ENCODE results near the gene BICRA. TPM values are rescaled to one million over a fixed set of nuclear protein-coding genes. Genes with fewer than 3 reads are reported as not detected.

The BICRA gene
- total and polyA plus RNA-seq, 2 of the 8 experiments (the other 6 are each of a cell fraction or from before 2014, with no cell fraction given), result 1.5 to 29.2 TPM

DNA sequence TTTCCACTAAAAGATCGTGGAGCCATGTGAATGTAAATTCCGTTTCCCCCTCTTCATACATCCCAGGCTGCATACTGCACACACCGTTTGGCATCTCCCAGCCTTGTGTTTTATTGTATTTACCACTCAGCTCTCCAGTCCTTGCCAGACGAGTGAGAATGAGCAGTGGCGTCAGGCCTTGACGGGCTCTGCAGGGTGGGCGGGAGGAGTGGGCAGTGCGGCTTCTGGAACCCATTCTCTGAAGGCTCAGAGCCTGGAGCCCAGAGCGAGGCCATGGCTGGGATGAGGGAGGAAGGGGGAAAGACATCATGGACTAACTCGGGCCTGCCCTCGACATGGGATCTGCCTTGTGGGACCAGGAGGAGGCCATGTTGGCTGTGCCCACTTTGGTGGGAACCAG lies 25.1 kb downstream of the BICRA start:
- H2BK15ac ChIP-seq (ENCODE audit: low read length), result no peak overlapping the region
- no peak overlapping the region for H3K4me3 ChIP-seq (ENCODE audit: extremely low read depth in 1 of 4, insufficient read depth in 2 of 4, low read depth in 3 of 4, low read length in 4 of 4)
- H3K36me3 ChIP-seq (ENCODE audit: control insufficient read depth in 2 of 4, insufficient read depth in 4 of 4, low read length in 3 of 4), result no peaks in the 10 kb centered on the region
- ChIA-PET CTCF (ENCODE audit: partially characterized antibody) (interaction anchor here (0.9 to 2.4 kb wide), 2 partner anchors 10 to 21 kb away, joined by 4 to 8 read pairs; no protein-coding TSS in a partner anchor), POLR2A (ENCODE audit: partially characterized antibody) (interaction anchor here (1.6 kb wide), 1 partner anchor 8 kb away, joined by 4 read pairs; no protein-coding TSS in a partner anchor)
- no peaks in the 10 kb centered on the region for H3K27me3 ChIP-seq (replicated peaks in 1 of 4; ENCODE audit: control insufficient read depth in 3 of 4, extremely low read depth in 1 of 4, insufficient read depth in 3 of 4, low read length in 3 of 4)
- DNase-seq (ENCODE audit: low read depth in 1 of 2, low spot score in 2 of 2) (no peak), FAIRE-seq (no peak)
- H3K27ac ChIP-seq (ENCODE audit: low read depth, low read length), result no peak overlapping the region
- no peaks in the 10 kb centered on the region for H3K23me2 ChIP-seq (ENCODE audit: low read depth, low read length)
- no peak overlapping the region for H2AFZ ChIP-seq (ENCODE audit: low read length)
- H3K9ac ChIP-seq (replicated peaks in 1 of 4; ENCODE audit: extremely low read depth in 1 of 4, low read depth in 3 of 4, low read length in 3 of 4), result no peak overlapping the region
- H3K56ac ChIP-seq (replicated peaks; ENCODE audit: insufficient read length, low read depth, low read length), result no peak overlapping the region
- peaks cover 0 to 84% of the 10 kb centered on the region in 2 experiments; a peak in 3 of 4 replicates for H3K79me2 ChIP-seq (ENCODE audit: control insufficient read depth in 1 of 2, insufficient read depth in 2 of 2, low read length in 2 of 2)
- H3K23ac ChIP-seq (ENCODE audit: insufficient read length), result no peak overlapping the region
- peaks cover 16% of the 10 kb centered on the region for H3K79me1 ChIP-seq (ENCODE audit: low read depth, low read length)
- H4K5ac ChIP-seq (ENCODE audit: insufficient read length, low read depth, low read length), result no peak overlapping the region
- H4K8ac ChIP-seq (ENCODE audit: extremely low read depth, insufficient read depth, low read length), result no peak overlapping the region
- H3K14ac ChIP-seq (ENCODE audit: insufficient read length), result no peak overlapping the region
- no peak overlapping the region for H2BK120ac ChIP-seq (replicated peaks; ENCODE audit: low read depth, low read length)
- H4K20me1 ChIP-seq (replicated peaks in 1 of 2; ENCODE audit: control insufficient read depth in 1 of 2, insufficient read depth in 2 of 2, low read length in 2 of 2), result peaks cover 12 to 15% of the 10 kb centered on the region in 2 experiments
- no peak overlapping the region for H3K18ac ChIP-seq (ENCODE audit: extremely low read depth, low read length)
- no peaks in the 10 kb centered on the region for H3K9me3 ChIP-seq (ENCODE audit: insufficient read depth in 2 of 2, low read depth in 1 of 2, low read length in 1 of 2)
- H2BK20ac ChIP-seq (ENCODE audit: low read length), result no peak overlapping the region
- no peak overlapping the region for H3K4me2 ChIP-seq (ENCODE audit: insufficient read depth in 1 of 2, low read depth in 2 of 2, low read length in 2 of 2)
- 84% methylated on average over 9 of the region's 11 CpGs; no CpG with 5 or more reads in 1 of the 2 experiments for WGBS, 2 experiments (ENCODE audit: extremely low coverage in 1 of 2, insufficient coverage in 1 of 2, insufficient read length in 1 of 2, insufficient replicate concordance in 2 of 2, low coverage in 1 of 2, low lambda C conversion rate in 2 of 2, missing lambda C conversion rate in 1 of 2)
- peaks cover 2 to 6% (median 3%) of the 10 kb centered on the region in 4 experiments; a peak in 3 of 7 replicates for H3K4me1 ChIP-seq (replicated peaks in 1 of 4; ENCODE audit: control insufficient read depth in 3 of 4, insufficient read depth in 4 of 4, low read length in 3 of 4)
- TF ChIP-seq SP4 (IDR thresholded peaks at IDR 0.05; ENCODE audit: low read length) (no peak), NRF1 (IDR thresholded peaks at IDR 0.05; ENCODE audit: low read depth, low read length) (no peak), KDM1A (IDR thresholded peaks at IDR 0.05; ENCODE audit: borderline replicate concordance, low read length) (no peak), TCF12 (IDR thresholded peaks at IDR 0.05; ENCODE audit: low read depth, low read length) (no peak), PHF8 (conservative IDR thresholded peaks at IDR 0.05; ENCODE audit: low read depth, low read length) (no peak), KDM5A (IDR thresholded peaks at IDR 0.05; ENCODE audit: low read length) (no peak), BCL11A (IDR thresholded peaks at IDR 0.05; ENCODE audit: low read depth in 2 of 2, low read length in 2 of 2) (no peak), JUN (IDR thresholded peaks at IDR 0.05; ENCODE audit: low read depth, low read length) (no peak), KDM4A (IDR thresholded peaks at IDR 0.05; ENCODE audit: low read depth, low read length, severe bottlenecking) (no peak), FOSL1 (IDR thresholded peaks at IDR 0.05; ENCODE audit: insufficient read depth, low read depth, low read length) (no peak), GABPA (IDR thresholded peaks at IDR 0.05; ENCODE audit: borderline replicate concordance, insufficient read depth, low read length) (no peak)
- H4K91ac ChIP-seq (replicated peaks; ENCODE audit: insufficient read length, low read length), result no peak overlapping the region
- no peak overlapping the region; the same call in 1 of the 2 replicates for H2BK5ac ChIP-seq (ENCODE audit: low read depth, low read length)
- no peak overlapping the region for H2AK5ac ChIP-seq (ENCODE audit: low read depth, low read length)
- H2BK12ac ChIP-seq (ENCODE audit: low read depth, low read length), result no peak overlapping the region
- H3K4ac ChIP-seq (replicated peaks; ENCODE audit: insufficient read length, low read depth, low read length), result no peak overlapping the region

All from H1 (cell line).